Adrenal gland (tissue), 12 donors: Measurements from ENCODE around the gene C1orf52. TPM values are rescaled to one million over a fixed set of nuclear protein-coding genes. Genes with fewer than 3 reads are reported as not detected.

Source experiments
- DNase-seq, 7 donors: peaks; one replicate each; pipeline ENCODE4 v3.0.0-alpha.2; 2019 to 2020
- H3K27ac ChIP-seq, 5 donors: fragments of 200-600 bp; sonication (generic) in 4 of 5; 1 replicate in 3 of 5; 2 replicates in 2 of 5; pipeline versions ENCODE4 v1.5.1 to v1.8.0; 2016 to 2020; ENCODE audit warnings: mild to moderate bottlenecking in 1 of 5
- H3K27me3 ChIP-seq: fragments of 200-600 bp; 2 replicates; pipeline ENCODE4 v1.8.0; 2021
- H3K36me3 ChIP-seq, 2 donors: fragments of 200-600 bp; replicated peaks in 1 of 2; 1 replicate in 1 of 2; 2 replicates in 1 of 2; pipeline versions ENCODE4 v1.5.1 to v1.8.0; 2018 to 2022
- H3K4me1 ChIP-seq, 2 donors: fragments of 200-600 bp; replicated peaks in 1 of 2; 1 replicate in 1 of 2; 2 replicates in 1 of 2; pipeline versions ENCODE4 v1.5.1 to v1.8.0; 2018 to 2021
- H3K4me3 ChIP-seq, 4 donors: fragments of 200-600 bp; sonication (generic) in 3 of 4; one replicate each; pipeline ENCODE4 v1.5.1; 2016 to 2018
- H3K9me3 ChIP-seq, 3 donors: fragments of 200-600 bp; sonication (generic) in 1 of 3; replicated peaks in 1 of 3; 1 replicate in 2 of 3; 2 replicates in 1 of 3; pipeline versions ENCODE4 v1.5.1 to v1.8.0; 2016 to 2021
- POLR2A ChIP-seq, 2 donors: fragments of 450-650 bp; IDR thresholded peaks; one replicate each; pipeline ENCODE4 v1.6.1; 2017; ENCODE audit warnings: antibody characterized with exemption in 2 of 2, mild to moderate bottlenecking in 2 of 2, moderate library complexity in 1 of 2
- WGBS, 4 donors: extraction: QIAGEN DNeasy Blood & Tissue Kit in 2 of 4; methylation state at CpG; one replicate each; pipeline versions ENCODE4 v1.1.5 to v1.1.7; 2013 to 2017; 5-methylcytosine and 5-hydroxymethylcytosine counted together
- intact Hi-C, 2 donors: fragments of 100-400 bp; cut with DNase I; formaldehyde crosslinking; loops; one replicate each; pipeline versions ENCODE4 v1.14.1 to v1.15.0; 2022 to 2023
- polyA plus RNA-seq, 3 donors: library from polyadenylated mRNA; stranded (reverse); fragments of 200-250 nt in 2 of 3; fragments of 350-450 nt in 1 of 3; fragmentation: Illumina TruSeq in 1 of 3; extraction: RNeasy Lipid Tissue Mini Kit (QIAGEN cat#74804) in 1 of 3; gene quantifications; one replicate each; pipeline ENCODE4 v1.2.3, GENCODE V29; 2013 to 2014
- total RNA-seq, 9 donors: library from RNA; depleted of rRNA in 4 of 9; stranded (reverse); fragments of >200 nt in 4 of 9; fragments of 120-200 nt in 1 of 9; fragmentation: NEBNext Ultra II Directional in 1 of 9; extraction: Animal tissue kit (Norgen Biotek cat#: 25700) in 1 of 9; gene quantifications; one replicate each; pipeline versions ENCODE4 v1.1.0 to v1.2.4, GENCODE V29; 2013 to 2023
- TF ChIP-seq, protein P1 (sequence below), 6 experiments: fragments of 450-650 bp in 4 of 6; fragments of 200-600 bp in 2 of 6; sonication (generic) in 1 of 6; IDR thresholded peaks; 1 replicate in 5 of 6; 2 replicates in 1 of 6; pipeline versions ENCODE4 v1.5.1 to v1.8.0; 2016 to 2021; ENCODE audit warnings: antibody characterized with exemption in 6 of 6, mild to moderate bottlenecking in 2 of 6, moderate library complexity in 1 of 6
- donor health status: healthy with polysubstance abuse.
- donor health status: Bipolar disorder and iron deficiency.
- donor health status: DM: yes; HTN: yes; CAD: no.
- donor health status: DM: no; HTN: no; CAD: no.
- donor health status: DM: no; HTN: no; CAD: no.
- donor health status: DM: yes; HTN: yes; CAD: no.

Gene C1orf52
- total and polyA plus RNA-seq, 12 donors = 6.5 to 29.1 (median 18.1) TPM

DNA sequence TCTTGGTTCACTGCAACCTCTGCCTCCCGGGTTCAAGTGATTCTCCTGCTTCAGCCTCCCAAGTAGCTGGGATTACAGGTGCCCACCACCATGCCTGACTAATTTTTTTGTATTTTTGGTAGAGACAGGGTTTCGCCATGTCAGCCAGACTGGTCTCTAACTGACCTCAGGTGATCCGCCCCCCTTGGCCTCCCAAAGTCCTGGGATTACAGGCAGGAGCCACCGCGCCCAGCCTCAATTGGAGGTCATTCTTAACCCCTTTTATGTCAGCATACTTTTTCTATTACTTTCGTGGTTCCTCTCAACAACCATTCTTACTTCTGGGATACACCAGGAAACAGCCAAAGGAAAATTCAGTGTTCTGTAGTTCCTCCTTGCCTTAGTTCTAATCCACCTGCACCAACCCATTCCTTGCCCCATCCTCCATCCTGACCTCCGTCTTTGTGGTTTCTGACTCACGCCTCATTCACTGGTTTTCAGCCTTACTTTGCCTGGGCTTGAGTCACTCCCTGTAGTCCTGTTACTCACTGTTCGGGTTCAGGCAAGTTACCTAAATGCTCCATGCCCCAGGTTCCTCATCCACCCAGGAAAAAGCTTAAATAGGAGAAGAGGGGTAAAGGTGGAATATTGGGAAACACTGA is 29.9 kb upstream of the C1orf52 start:
- no peaks in the 10 kb centered on the region for H3K9me3 ChIP-seq
- peak in 5 of 7 donors; percentile 40 to 58 (median 42) for DNase-seq
- intact Hi-C loops = no loop called here
- no peaks in the 10 kb centered on the region for H3K27me3 ChIP-seq
- H3K4me1 ChIP-seq = no peaks in the 10 kb centered on the region
- H3K27ac ChIP-seq = no peak overlapping the region
- no peak overlapping the region for H3K4me3 ChIP-seq
- no peaks in the 10 kb centered on the region for H3K36me3 ChIP-seq
- TF ChIP-seq POLR2A (IDR thresholded peaks at IDR 0.05) = no peak
- TF ChIP-seq, protein P1, sequence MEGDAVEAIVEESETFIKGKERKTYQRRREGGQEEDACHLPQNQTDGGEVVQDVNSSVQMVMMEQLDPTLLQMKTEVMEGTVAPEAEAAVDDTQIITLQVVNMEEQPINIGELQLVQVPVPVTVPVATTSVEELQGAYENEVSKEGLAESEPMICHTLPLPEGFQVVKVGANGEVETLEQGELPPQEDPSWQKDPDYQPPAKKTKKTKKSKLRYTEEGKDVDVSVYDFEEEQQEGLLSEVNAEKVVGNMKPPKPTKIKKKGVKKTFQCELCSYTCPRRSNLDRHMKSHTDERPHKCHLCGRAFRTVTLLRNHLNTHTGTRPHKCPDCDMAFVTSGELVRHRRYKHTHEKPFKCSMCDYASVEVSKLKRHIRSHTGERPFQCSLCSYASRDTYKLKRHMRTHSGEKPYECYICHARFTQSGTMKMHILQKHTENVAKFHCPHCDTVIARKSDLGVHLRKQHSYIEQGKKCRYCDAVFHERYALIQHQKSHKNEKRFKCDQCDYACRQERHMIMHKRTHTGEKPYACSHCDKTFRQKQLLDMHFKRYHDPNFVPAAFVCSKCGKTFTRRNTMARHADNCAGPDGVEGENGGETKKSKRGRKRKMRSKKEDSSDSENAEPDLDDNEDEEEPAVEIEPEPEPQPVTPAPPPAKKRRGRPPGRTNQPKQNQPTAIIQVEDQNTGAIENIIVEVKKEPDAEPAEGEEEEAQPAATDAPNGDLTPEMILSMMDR (IDR thresholded peaks at IDR 0.05) = no peak
- 71 to 81% (median 77%) methylated on average over 9 of the region's 9 CpGs for WGBS, 4 donors

DNA sequence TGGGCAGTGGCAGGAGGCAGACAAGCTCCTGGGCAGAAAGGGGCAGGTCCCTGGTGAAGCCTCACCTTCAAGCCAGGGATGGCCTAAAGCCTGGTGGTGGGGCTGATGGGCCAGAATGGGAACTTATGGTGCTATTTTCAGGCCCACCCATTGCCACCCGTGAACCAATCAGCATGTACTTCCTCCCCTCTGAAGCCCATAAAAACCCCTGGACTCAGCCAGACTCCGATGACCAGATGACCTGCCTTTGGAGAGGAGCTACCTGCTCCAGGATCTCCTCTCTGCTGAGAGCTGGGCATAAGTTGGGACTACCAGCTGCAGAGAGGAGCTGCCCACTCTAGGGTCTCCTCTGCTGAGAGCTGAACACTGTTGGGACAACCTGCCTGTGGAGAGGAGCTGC is 24.7 kb upstream of the C1orf52 start:
- no peak for TF ChIP-seq POLR2A (IDR thresholded peaks at IDR 0.05)
- TF ChIP-seq, protein P1 (IDR thresholded peaks at IDR 0.05) = no peak
- Histone ChIP-seq H3K9me3 (no peaks in the 10 kb centered on the region), H3K36me3 (no peaks in the 10 kb centered on the region), H3K27ac (no peak overlapping the region), H3K4me1 (peaks cover 0 to 4% of the 10 kb centered on the region in 2 donors), H3K4me3 (no peak overlapping the region), H3K27me3 (no peaks in the 10 kb centered on the region)
- 88 to 100% (median 93%) methylated on average over 1 to 2 of the region's 2 CpGs for WGBS, 4 donors
- no peak for DNase-seq
- intact Hi-C loops = no loop called here

DNA sequence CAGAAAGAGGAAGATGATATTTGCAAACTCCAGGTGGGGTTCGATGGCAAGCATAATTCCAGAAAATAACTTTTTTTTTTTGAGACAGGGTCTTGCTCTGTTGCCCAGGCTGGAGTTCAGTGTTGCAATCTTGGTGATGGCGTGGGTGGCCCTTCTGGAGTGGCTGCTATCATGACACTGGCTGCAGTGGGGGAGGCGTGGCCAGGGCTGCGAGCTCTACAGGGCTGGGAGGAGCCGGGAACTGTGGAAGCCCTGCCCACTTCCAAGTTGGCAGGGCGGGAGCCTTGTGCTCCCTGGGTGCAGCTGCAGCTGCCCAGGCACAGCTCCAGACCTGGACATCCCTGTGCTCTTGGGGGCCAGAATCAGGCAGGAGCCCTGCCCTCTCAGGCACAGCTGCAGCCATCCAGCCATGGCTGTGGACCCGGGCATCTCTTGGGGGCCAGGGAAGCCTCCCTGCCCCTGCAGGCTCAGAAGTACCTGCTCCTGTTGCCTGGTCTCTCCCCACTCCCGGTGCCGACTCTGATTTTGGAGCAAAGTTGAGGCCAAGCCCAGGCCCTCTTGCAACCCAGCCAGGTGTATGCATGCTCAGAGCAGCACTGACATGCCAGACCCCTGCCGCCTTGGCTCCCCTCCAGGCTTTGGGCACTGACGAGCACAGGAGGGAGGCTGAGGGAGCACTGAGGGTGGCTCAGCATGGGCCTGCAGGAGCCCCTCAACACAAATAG is 24.2 kb upstream of the C1orf52 start:
- no peak for TF ChIP-seq POLR2A (IDR thresholded peaks at IDR 0.05)
- TF ChIP-seq, protein P1 (IDR thresholded peaks at IDR 0.05) = no peak
- no peaks in the 10 kb centered on the region for H3K36me3 ChIP-seq
- H3K4me3 ChIP-seq = no peak overlapping the region
- WGBS, 4 donors = 82 to 93% (median 89%) methylated on average over 3 to 11 of the region's 11 CpGs
- H3K4me1 ChIP-seq = peaks cover 1 to 7% of the 10 kb centered on the region in 2 donors
- intact Hi-C loops = no loop called here
- no peaks in the 10 kb centered on the region for H3K27me3 ChIP-seq
- H3K27ac ChIP-seq = no peak overlapping the region
- DNase-seq = peak in 6 of 7 donors; percentile 29 to 60 (median 56)
- H3K9me3 ChIP-seq = no peaks in the 10 kb centered on the region

DNA sequence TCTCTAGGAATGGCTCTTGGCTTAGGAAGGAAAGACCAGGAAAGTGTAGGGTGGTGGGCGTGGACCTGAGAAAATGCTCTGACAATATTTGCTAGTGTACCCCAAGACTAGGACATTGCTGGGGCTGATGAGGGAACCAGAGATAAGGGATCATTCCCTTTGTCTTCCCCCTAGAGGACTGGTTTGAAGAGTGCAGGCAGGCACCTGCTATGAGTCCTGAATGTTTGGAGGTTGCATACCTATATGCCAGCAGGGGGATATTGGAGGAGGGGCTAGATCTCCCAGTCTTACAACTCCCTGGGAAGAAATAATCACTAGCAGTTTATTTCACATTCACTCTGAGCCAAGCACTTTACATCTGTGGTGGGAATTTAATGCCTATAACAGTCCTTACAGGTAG is 23.0 kb upstream of the C1orf52 start:
- 84 to 100% (median 92%) methylated on average over 1 of the region's 1 CpG for WGBS, 4 donors
- Histone ChIP-seq H3K4me3 (no peak overlapping the region), H3K4me1 (peaks cover 5 to 7% of the 10 kb centered on the region in 2 donors), H3K27ac (no peak overlapping the region), H3K9me3 (no peaks in the 10 kb centered on the region), H3K27me3 (no peaks in the 10 kb centered on the region), H3K36me3 (no peaks in the 10 kb centered on the region)
- no peak for TF ChIP-seq POLR2A (IDR thresholded peaks at IDR 0.05)
- TF ChIP-seq, protein P1 (IDR thresholded peaks at IDR 0.05) = no peak
- intact Hi-C loops = no loop called here
- no peak for DNase-seq
